ENCODE measurements around the gene PKD1L1. TPM values are rescaled to one million over a fixed set of nuclear protein-coding genes. Genes with fewer than 3 reads are reported as not detected.

PKD1L1 gene
- total RNA-seq, 1 experiment from 2014 or later: not detected

GRCh38 chr7:47978790-47979144 lies 30.5 kb upstream of the PKD1L1 start:
- Mint-ChIP-seq H3K9me3 (ENCODE audit: unreplicated experiment) (no peaks in the 10 kb centered on the region), H3K4me1 (ENCODE audit: insufficient read depth, unreplicated experiment) (peaks cover 20% of the 10 kb centered on the region), H3K27ac (ENCODE audit: low read depth, unreplicated experiment) (peak overlapping the region; percentile 96), H3K36me3 (ENCODE audit: insufficient read depth, unreplicated experiment) (peaks cover 46% of the 10 kb centered on the region), H3K27me3 (ENCODE audit: insufficient read depth, unreplicated experiment) (no peaks in the 10 kb centered on the region), H3K4me3 (ENCODE audit: unreplicated experiment) (peak overlapping the region; percentile 81)
- no peak for DNase-seq (ENCODE audit: unreplicated experiment)
- ChIA-PET POLR2A (interaction anchor here (0.8 to 1.8 kb wide), 7 partner anchors 10 to 131 kb away, joined by 3 to 10 read pairs (median 5); partner anchors contain the start of gene UPP1), CTCF (interaction anchor here (0.9 to 2.1 kb wide), 5 partner anchors 10 to 124 kb away, joined by 3 to 17 read pairs (median 4); no protein-coding TSS in a partner anchor)
- intact Hi-C loops (cut with micrococcal nuclease): loop anchor here (1.0 kb wide), 2 partner anchors 111 to 132 kb away; partner anchors contain the start of gene UPP1
- BruUV-seq (replicated peaks): TSS peak; percentile 32
- TF ChIP-seq CTCF (IDR thresholded peaks at IDR 0.05; ENCODE audit: unreplicated experiment): no peak

GRCh38 chr7:47973739-47974138 lies 25.5 kb upstream of the PKD1L1 start:
- H3K4me1 Mint-ChIP-seq (ENCODE audit: insufficient read depth, unreplicated experiment): peaks cover 20% of the 10 kb centered on the region
- no peak overlapping the region for H3K4me3 Mint-ChIP-seq (ENCODE audit: unreplicated experiment)
- no peaks in the 10 kb centered on the region for H3K27me3 Mint-ChIP-seq (ENCODE audit: insufficient read depth, unreplicated experiment)
- no peaks in the 10 kb centered on the region for H3K9me3 Mint-ChIP-seq (ENCODE audit: unreplicated experiment)
- BruUV-seq (replicated peaks): no TSS peak
- DNase-seq (ENCODE audit: unreplicated experiment): no peak
- no peak for TF ChIP-seq CTCF (IDR thresholded peaks at IDR 0.05; ENCODE audit: unreplicated experiment)
- intact Hi-C loops (cut with micrococcal nuclease): no loop called here
- POLR2A ChIA-PET: interaction anchor here (0.7 kb wide), 1 partner anchor 189 kb away, joined by 3 read pairs; no protein-coding TSS in a partner anchor
- peaks cover 77% of the 10 kb centered on the region for H3K36me3 Mint-ChIP-seq (ENCODE audit: insufficient read depth, unreplicated experiment)
- CTCF ChIA-PET: interaction anchor here (0.7 to 1.3 kb wide), 4 partner anchors 29 to 181 kb away, joined by 3 to 4 read pairs (median 4); no protein-coding TSS in a partner anchor
- no peak overlapping the region for H3K27ac Mint-ChIP-seq (ENCODE audit: low read depth, unreplicated experiment)

- Mint-ChIP-seq H3K36me3 (ENCODE audit: insufficient read depth, unreplicated experiment) (peaks cover 85% of the 10 kb centered on the region), H3K9me3 (ENCODE audit: unreplicated experiment) (no peaks in the 10 kb centered on the region), H3K4me3 (ENCODE audit: unreplicated experiment) (no peak overlapping the region), H3K4me1 (ENCODE audit: insufficient read depth, unreplicated experiment) (peaks cover 4% of the 10 kb centered on the region), H3K27ac (ENCODE audit: low read depth, unreplicated experiment) (no peak overlapping the region), H3K27me3 (ENCODE audit: insufficient read depth, unreplicated experiment) (no peaks in the 10 kb centered on the region)
- BruUV-seq (replicated peaks): no TSS peak
- intact Hi-C loops (cut with micrococcal nuclease): no loop called here
- no peak for TF ChIP-seq CTCF (IDR thresholded peaks at IDR 0.05; ENCODE audit: unreplicated experiment)
- DNase-seq (ENCODE audit: unreplicated experiment): no peak
- ChIA-PET CTCF (interaction anchor here (0.5 to 2.3 kb wide), 4 partner anchors 26 to 588 kb away, joined by 4 to 17 read pairs (median 10); no protein-coding TSS in a partner anchor), POLR2A (interaction anchor here (1.2 kb wide), 1 partner anchor 26 kb away, joined by 3 read pairs; no protein-coding TSS in a partner anchor)
Observed at GRCh38 chr7:47970761-47971160, 22.5 kb upstream of the PKD1L1 start.

GRCh38 chr7:47968847-47969774 lies 20.8 kb upstream of the PKD1L1 start:
- no TSS peak for BruUV-seq (replicated peaks)
- DNase-seq (ENCODE audit: unreplicated experiment): peak; percentile 60
- no peak overlapping the region for H3K4me3 Mint-ChIP-seq (ENCODE audit: unreplicated experiment)
- intact Hi-C loops (cut with micrococcal nuclease): no loop called here
- TF ChIP-seq CTCF (IDR thresholded peaks at IDR 0.05; ENCODE audit: unreplicated experiment): peak; percentile 80
- no peaks in the 10 kb centered on the region for H3K27me3 Mint-ChIP-seq (ENCODE audit: insufficient read depth, unreplicated experiment)
- H3K27ac Mint-ChIP-seq (ENCODE audit: low read depth, unreplicated experiment): no peak overlapping the region
- peaks cover 84% of the 10 kb centered on the region for H3K36me3 Mint-ChIP-seq (ENCODE audit: insufficient read depth, unreplicated experiment)
- H3K4me1 Mint-ChIP-seq (ENCODE audit: insufficient read depth, unreplicated experiment): peaks cover 2% of the 10 kb centered on the region
- ChIA-PET POLR2A (interaction anchor here (0.5 to 1.0 kb wide), 2 partner anchors 10 to 54 kb away, joined by 3 read pairs; no protein-coding TSS in a partner anchor), CTCF (interaction anchor here (0.6 to 2.3 kb wide), 19 partner anchors 9 to 703 kb away, joined by 3 to 17 read pairs (median 4); partner anchors contain the start of gene PKD1L1)
- no peaks in the 10 kb centered on the region for H3K9me3 Mint-ChIP-seq (ENCODE audit: unreplicated experiment)

Measured in MCF 10A (cell line).